Measurements from ENCODE around the gene C5orf15.

The C5orf15 gene

DNA sequence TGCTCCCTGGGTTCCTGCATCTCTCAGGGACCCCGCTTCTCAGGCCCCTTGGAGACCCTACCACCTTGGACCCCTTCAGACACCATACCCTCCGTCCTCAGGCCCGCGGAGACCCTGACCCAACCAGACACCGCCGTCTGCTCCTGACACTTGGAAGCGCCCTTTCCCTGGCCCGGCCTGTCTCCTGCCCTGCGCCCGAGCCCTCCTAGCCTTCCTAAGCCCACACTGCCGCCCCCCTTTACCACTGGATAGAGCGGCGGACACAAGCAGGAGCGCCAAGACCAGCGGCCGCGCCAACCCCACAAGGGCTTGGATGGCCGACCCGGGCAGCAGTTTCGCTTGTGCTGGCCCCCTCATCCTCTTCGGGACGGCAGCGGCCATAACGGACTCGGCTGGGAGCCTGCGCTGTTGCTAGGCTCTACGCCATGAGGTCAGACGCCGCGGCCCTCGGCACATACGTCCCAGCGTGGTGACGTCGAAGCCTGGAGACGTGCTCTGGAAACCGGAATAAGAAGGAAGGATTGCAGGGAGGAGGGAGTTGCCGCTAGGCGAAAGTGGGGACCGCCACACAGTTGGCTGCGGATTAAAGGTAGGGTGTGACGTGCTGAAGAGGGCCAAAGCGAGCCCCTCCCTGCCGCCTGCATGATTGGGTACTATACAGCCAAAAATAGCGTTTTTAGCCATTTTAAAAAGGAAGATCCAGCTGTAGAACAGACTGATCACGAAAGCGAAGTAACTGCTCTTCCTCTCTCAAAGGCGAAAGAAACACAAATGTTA, at the start of gene C5orf15:
TSS of gene C5orf15 (minus strand) at position 422 of the 777 bp plus-strand sequence. CDS start at position 381, 41 bp downstream.
- DNase-seq, result peak; percentile 93 to 96

GRCh38 chr5:134008266-134008749, 39.9 kb upstream of the C5orf15 start:
- DNase-seq, result no peak

- DNase-seq, result no peak
Measured at GRCh38 chr5:134007581-134008265, 39.3 kb upstream of the C5orf15 start.

- DNase-seq, result no peak
Measured at GRCh38 chr5:134006115-134006514, 37.7 kb upstream of the C5orf15 start.

DNA sequence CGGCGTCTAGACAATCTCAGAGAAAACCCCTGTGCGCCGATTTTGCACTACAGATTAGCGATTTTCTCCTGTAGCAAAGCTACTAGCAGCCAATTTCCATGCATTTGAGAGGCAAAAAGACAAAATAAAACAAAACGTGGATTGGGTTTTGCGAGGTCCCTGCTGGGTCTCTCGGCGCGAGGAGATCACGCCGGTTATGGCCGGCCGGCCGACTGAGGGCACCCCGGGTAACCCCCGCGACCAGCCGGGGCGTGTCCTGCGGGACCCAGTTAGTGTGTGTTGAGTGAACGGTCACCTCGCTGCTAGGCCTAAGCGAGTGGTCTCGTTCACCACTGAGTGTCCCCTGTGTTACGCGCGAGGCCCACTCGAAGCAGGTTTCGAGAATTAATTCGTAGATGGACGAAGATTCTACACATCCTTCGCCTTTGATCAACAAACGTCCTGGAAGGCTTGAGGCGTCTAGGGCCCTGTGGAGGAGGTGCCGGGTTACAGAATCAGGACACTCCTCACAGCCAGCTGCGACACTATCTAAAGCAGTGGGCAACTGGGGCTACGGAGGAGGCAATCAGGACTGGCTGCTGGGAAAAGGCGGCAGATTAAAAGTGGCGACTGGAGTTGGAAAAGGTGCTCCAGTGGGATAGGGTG, 37.1 kb upstream of the C5orf15 start:
- no peak for DNase-seq

DNA sequence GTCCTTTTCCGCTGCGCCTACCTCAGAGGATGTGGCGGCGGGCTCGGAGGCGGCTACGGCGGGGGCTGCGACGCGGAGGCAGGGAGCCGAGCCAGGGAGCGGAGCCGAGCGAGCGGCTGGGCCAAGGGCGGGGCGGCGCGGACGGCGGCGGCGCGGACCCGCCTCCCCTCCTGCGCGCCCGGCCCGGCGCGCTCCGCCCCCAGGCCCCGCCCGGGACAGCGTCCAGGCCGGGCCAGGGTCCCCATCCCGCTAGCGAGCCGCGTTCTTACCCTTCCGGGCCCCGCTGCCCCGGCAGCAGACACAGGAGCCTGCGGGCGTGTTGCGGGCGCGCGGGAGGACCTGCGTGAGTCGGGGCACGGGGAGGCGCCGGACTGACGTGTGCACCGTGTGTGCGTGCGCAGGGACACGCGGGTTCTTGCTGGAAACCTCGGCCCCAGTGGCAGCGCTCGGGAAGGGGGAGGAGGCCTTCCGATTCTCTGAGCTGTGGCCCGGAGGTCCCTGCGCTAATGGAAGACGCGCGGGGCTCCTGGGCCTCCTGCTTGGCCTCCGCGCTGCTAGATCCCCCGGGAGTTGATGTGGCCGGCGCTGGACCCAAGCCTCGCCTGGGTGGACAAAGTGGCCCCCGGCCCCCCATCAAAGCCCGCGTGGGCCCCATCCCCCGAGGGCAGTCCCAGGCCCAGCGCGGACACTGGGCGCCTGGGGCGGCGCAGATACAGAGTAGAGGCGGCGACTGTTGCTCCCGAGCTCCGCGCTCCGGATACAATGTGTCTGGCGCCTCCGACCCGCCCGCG, 36.4 kb upstream of the C5orf15 start, which contains the start of gene VDAC1:
TSS of gene VDAC1 (minus strand) at position 350 of the 791 bp plus-strand sequence. CDS start 11,963 bp downstream, outside the sequence.
- peak; percentile 83 to 85 for DNase-seq

DNA sequence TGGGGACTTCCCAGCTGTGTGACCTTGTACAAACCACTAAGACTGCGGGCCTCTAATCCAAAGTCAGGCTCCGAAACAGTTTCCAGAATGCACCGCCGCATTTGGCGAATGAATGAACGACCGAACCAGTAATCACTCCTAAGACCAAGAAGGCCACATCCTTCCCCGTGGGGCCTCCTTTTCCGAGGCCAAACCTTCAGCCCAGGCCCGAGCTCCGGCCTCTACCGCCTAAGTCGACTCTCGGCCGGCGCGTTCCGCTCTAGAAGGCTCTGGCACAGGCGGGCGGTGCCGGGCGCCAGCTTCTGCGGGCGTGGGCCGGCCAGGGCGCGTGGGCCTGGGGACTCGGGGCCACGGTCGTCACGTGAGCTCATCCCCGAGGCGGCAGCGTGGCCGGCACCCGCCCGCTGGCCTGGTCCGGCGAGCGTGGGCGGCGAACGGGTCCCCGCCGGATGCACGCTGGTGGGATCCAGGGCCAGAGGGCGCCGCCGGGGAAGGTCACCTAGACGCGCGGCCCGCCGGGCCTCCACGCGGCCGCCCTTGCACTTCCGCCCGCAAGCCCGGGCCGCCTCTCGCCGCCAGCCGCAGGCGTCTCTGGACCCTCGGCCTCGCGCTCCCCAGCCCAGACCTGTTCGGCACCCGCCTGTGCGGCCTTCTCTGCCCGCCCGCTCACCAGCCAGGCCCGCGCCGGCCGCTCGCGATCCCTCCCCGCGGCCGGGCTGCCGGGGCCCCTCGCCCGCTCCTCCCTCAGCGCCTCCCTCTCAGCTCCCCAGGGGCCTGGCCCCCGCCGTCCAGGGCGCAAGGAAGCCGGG, 35.6 kb upstream of the C5orf15 start:
- DNase-seq, result peak; percentile 55 to 61

GRCh38 chr5:134003064-134003816, 34.8 kb upstream of the C5orf15 start:
- peak; percentile 47 to 55 for DNase-seq

GRCh38 chr5:134001938-134002731, 33.7 kb upstream of the C5orf15 start:
- no peak for DNase-seq

- DNase-seq, result no peak
Measured at GRCh38 chr5:134000696-134001453, 32.5 kb upstream of the C5orf15 start.

DNA sequence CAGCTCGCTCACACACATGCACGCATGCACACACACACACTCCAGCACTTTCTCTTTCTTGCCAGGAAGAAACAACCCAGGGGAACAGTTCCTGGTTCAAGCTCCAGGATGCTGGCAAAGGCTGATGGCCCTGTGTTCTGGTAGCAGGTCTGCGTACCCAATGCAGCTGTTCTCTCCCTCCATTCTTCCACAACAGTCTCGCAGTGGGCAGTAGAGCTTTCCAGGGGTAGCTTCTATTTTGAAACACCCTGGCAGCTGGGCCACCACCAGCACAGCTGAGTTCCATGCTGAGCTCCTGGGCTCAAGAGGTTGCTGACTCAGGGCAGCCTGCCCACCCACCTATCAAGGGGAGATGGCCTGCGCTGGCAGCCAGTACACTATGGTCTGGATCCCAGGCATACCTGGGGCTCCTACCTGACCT, 31.7 kb upstream of the C5orf15 start:
- no peak for DNase-seq

DNA sequence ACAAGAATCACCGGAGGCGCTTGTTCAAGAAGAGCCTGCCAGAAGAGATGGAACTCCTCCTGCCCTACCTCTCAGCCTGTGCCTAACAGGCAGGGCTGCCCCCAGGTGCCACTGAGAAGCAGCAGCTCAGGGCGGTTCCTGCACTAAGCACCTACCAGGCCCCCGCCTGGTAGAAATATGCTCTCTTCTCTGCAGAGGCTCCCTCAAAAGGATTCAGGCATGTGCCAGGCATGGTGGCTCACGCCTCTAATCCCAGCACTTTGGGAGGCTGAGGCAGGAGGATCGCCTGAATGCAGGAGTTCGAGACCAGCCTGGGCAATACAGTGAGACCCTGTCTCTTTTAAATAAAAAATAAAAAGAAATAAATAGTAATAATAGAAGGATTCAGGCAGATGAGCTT, 30.4 kb upstream of the C5orf15 start:
- no peak for DNase-seq

DNA sequence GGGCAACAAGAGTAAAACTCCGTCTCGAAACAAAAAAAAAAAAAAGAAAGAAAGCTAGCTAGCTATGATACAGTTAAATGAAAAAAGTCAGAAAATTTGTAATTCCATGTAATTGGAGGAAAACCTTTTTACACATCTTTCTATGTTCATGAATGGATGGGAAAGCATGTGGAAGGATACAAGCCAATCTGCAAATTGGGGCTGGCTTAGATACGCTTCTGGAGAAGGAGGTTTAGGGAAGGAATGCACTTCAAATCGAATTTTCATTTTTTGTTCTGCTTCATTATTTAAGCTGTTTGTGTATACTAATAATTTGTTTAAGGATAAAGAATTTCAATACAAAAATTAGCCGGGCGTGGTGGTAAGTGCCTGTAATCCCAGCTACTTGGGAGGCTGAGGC, 29.6 kb upstream of the C5orf15 start:
- DNase-seq, result no peak

- no peak for DNase-seq
Measured at GRCh38 chr5:133996683-133997252, 28.3 kb upstream of the C5orf15 start.

GRCh38 chr5:133995883-133996563, 27.6 kb upstream of the C5orf15 start:
- no peak for DNase-seq

- no peak for DNase-seq
Measured at GRCh38 chr5:133995341-133995740, 26.9 kb upstream of the C5orf15 start.

GRCh38 chr5:133994990-133995333, 26.5 kb upstream of the C5orf15 start:
- no peak for DNase-seq

DNA sequence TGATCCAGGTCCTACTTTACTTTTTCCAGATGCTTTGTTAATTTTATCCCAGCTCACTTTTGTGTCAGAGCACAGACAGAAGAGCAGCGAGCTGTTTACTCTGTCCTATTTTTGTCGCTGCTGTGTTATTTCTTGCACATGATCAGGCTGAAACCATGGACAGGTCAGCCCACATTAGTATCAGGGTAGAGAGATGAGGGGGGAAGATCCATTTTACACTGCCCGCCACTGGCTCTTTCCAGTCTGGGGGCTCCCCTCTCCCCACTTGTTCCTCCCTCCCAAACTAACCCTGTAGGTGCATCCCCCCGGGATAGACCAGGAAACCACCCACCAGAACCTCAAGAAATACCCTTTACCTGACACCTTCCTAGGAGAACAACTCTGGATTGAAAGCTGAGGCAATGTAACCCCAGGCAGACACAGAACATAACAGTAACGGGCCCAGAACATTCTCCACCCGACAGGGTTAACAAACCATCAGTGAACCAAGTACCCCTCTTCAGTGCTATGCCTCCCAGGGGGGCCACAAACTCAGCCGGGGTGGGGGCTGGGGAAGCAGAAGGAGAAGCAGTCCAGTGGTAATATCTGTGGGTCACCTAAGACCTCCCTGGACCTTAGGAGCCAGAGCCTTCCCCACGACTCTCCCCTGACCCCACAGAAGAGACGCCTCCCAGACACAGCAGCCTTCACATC, 26.0 kb upstream of the C5orf15 start:
- no peak for DNase-seq

Data from activated CD4-positive, alpha-beta T cell treated with anti-CD3 and anti-CD28 coated beads, Interleukin-2, amount 50 U/mL, for 48 hours (primary cell).